SK-N-SH (cell line): ENCODE results near the gene NUP42. TPM values are rescaled to one million over a fixed set of nuclear protein-coding genes. Genes with fewer than 3 reads are reported as not detected.

Source experiments
- CTCF ChIA-PET: fragments of 300-600, 350-600 bp; formaldehyde crosslinking; extraction: SDS; loops from one replicate; lab custom pipeline; 2021; lab: Yijun Ruan, JAX
- POLR2A ChIA-PET: fragments of 350-600 bp; sonication (Branson Sonifier 250); formaldehyde crosslinking; extraction: SDS; loops from one replicate; lab custom pipeline; 2020; ENCODE audit warnings: antibody characterized with exemption, inconsistent platforms; lab: Yijun Ruan, JAX
- DNase-seq: peaks from one replicate; pipeline ENCODE4 v3.0.0; 2012
- H2AFZ ChIP-seq: fragments of 200-600 bp; sonication (generic); 2 replicates; pipeline ENCODE4 v1.8.1; 2016; ENCODE audit warnings: antibody characterized with exemption, mild to moderate bottlenecking, low read depth
- H3F3A ChIP-seq: fragments of 200-600 bp; sonication (generic); replicated peaks from 2 replicates; pipeline ENCODE3; 2016; ENCODE audit warnings: antibody characterized with exemption, mild to moderate bottlenecking; ENCODE audit not compliant: insufficient read depth
- H3K27ac ChIP-seq, 2 experiments: fragments of 200-500 bp in 1 of 2; fragments of 200-600 bp in 1 of 2; sonication (Bioruptor generic) in 1 of 2; sonication (generic), shearing (Covaris generic) in 1 of 2; 2 replicates each; pipeline versions ENCODE4 v1.5.1 to v1.6.1; 2014 to 2016; ENCODE audit warnings: low read depth in 2 of 2, inconsistent platforms in 1 of 2, low read length in 1 of 2, mild to moderate bottlenecking in 1 of 2, mixed read lengths in 1 of 2
- H3K27me3 ChIP-seq: fragments of 200-600 bp; sonication (generic), shearing (Covaris generic); 2 replicates; pipeline ENCODE4 v1.6.1; 2016; ENCODE audit warnings: mixed run types; ENCODE audit not compliant: insufficient read depth
- H3K36me3 ChIP-seq, 2 experiments: fragments of 200-500 bp in 1 of 2; fragments of 200-600 bp in 1 of 2; sonication (Bioruptor generic) in 1 of 2; sonication (generic) in 1 of 2; replicated peaks in 1 of 2; 2 replicates each; pipeline versions ENCODE3 to v1.5.1; 2014 to 2016; ENCODE audit warnings: low read length in 1 of 2, mild to moderate bottlenecking in 1 of 2; ENCODE audit not compliant: insufficient read depth in 2 of 2, control insufficient read depth in 1 of 2
- H3K4me1 ChIP-seq, 2 experiments: fragments of 200-500 bp in 1 of 2; fragments of 200-600 bp in 1 of 2; sonication (Bioruptor generic) in 1 of 2; sonication (generic), shearing (Covaris generic) in 1 of 2; 2 replicates each; pipeline versions ENCODE4 v1.5.1 to v1.6.1; 2014 to 2016; ENCODE audit warnings: low read depth in 1 of 2, low read length in 1 of 2, mixed run types in 1 of 2; ENCODE audit not compliant: insufficient read depth in 2 of 2, control insufficient read depth in 1 of 2
- H3K4me2 ChIP-seq: fragments of 200-600 bp; sonication (generic), shearing (Covaris generic); 2 replicates; pipeline ENCODE4 v1.6.1; 2017; ENCODE audit warnings: mixed run types
- H3K4me3 ChIP-seq, 2 experiments: fragments of 200-500 bp in 1 of 2; fragments of 200-600 bp in 1 of 2; sonication (Bioruptor generic) in 1 of 2; sonication (generic), shearing (Covaris generic) in 1 of 2; 2 replicates each; pipeline versions ENCODE4 v1.5.1 to v1.8.1; 2014 to 2016; ENCODE audit warnings: low read depth in 2 of 2, inconsistent platforms in 1 of 2, low read length in 1 of 2, mild to moderate bottlenecking in 1 of 2, mixed read lengths in 1 of 2, moderate library complexity in 1 of 2
- H3K79me2 ChIP-seq: fragments of 200-600 bp; sonication (generic); 2 replicates; pipeline ENCODE4 v1.8.1; 2017; ENCODE audit warnings: mild to moderate bottlenecking; ENCODE audit not compliant: insufficient read depth
- H3K9ac ChIP-seq: fragments of 200-600 bp; sonication (generic); 2 replicates; pipeline ENCODE4 v1.6.1; 2017; ENCODE audit warnings: mixed run types
- H3K9me2 ChIP-seq: fragments of 200-600 bp; sonication (generic); 2 replicates; pipeline ENCODE4 v1.6.1; 2017; ENCODE audit warnings: mixed run types
- H3K9me3 ChIP-seq: fragments of 200-600 bp; sonication (generic); 2 replicates; pipeline ENCODE4 v1.6.1; 2017; ENCODE audit warnings: mixed run types, mild to moderate bottlenecking, moderate library complexity
- H4K20me1 ChIP-seq: fragments of 200-600 bp; sonication (generic); 2 replicates; pipeline ENCODE4 v1.6.1; 2017; ENCODE audit warnings: mild to moderate bottlenecking, mixed run types; ENCODE audit not compliant: insufficient read depth
- ELF1 ChIP-seq: IDR thresholded peaks from 2 replicates; pipeline ENCODE4 v1.4.0; 2012
- FOSL2 ChIP-seq: IDR thresholded peaks from 2 replicates; pipeline ENCODE4 v1.4.0; 2012; ENCODE audit warnings: low read depth, mild to moderate bottlenecking, moderate library complexity, borderline replicate concordance
- FOXJ3 ChIP-seq: sonication (generic); formaldehyde crosslinking; IDR thresholded peaks from 2 replicates; pipeline ENCODE4 v1.5.1; 2020; ENCODE audit warnings: mild to moderate bottlenecking, missing genetic modification reagents
- FOXM1 ChIP-seq: IDR thresholded peaks from 2 replicates; pipeline ENCODE4 v1.4.0; 2012; ENCODE audit warnings: low read depth, mild to moderate bottlenecking
- MXI1 ChIP-seq: IDR thresholded peaks from 2 replicates; pipeline ENCODE4 v1.6.1; 2012; ENCODE audit warnings: mild to moderate bottlenecking, low read depth, low read length, improper control_type of control experiment
- NFIC ChIP-seq: IDR thresholded peaks from 2 replicates; pipeline ENCODE4 v1.4.0; 2012; ENCODE audit warnings: borderline replicate concordance
- PBX3 ChIP-seq: IDR thresholded peaks from 2 replicates; pipeline ENCODE4; 2012
- POLR2AphosphoS5 ChIP-seq: IDR thresholded peaks from 2 replicates; pipeline ENCODE4 v1.6.1; 2012; ENCODE audit warnings: low read depth, low read length
- RAD21 ChIP-seq: IDR thresholded peaks from 2 replicates; pipeline ENCODE4 v1.6.1; 2012; ENCODE audit warnings: mild to moderate bottlenecking, low read length
- RCOR1 ChIP-seq: fragments of 150-350 bp; IDR thresholded peaks from 2 replicates; pipeline ENCODE4 v1.6.1; 2017; ENCODE audit warnings: antibody characterized with exemption, low read length
- RFX5 ChIP-seq: IDR thresholded peaks from 2 replicates; pipeline ENCODE4 v1.6.1; 2012; ENCODE audit warnings: mild to moderate bottlenecking, improper control_type of control experiment, low read length
- RXRA ChIP-seq: IDR thresholded peaks from 2 replicates; pipeline ENCODE4 v1.4.0; 2012; ENCODE audit warnings: low read depth, mild to moderate bottlenecking, borderline replicate concordance
- SIN3A ChIP-seq: IDR thresholded peaks from 2 replicates; pipeline ENCODE4 v1.6.1; 2012; ENCODE audit warnings: low read depth, mild to moderate bottlenecking, low read length, moderate library complexity, borderline replicate concordance
- SMC3 ChIP-seq: IDR thresholded peaks from 2 replicates; pipeline ENCODE4 v1.6.1; 2012; ENCODE audit warnings: low read depth, low read length, improper control_type of control experiment
- TAF1 ChIP-seq: IDR thresholded peaks from 2 replicates; pipeline ENCODE4 v1.6.1; 2012; ENCODE audit warnings: low read depth, mild to moderate bottlenecking, low read length, moderate library complexity, borderline replicate concordance
- TEAD4 ChIP-seq: IDR thresholded peaks from 2 replicates; pipeline ENCODE4 v1.4.0; 2012; ENCODE audit warnings: mild to moderate bottlenecking, borderline replicate concordance; ENCODE audit not compliant: insufficient read depth
- WGBS: methylation state at CpG from one replicate; pipeline ENCODE4 v1.1.6; 2017; ENCODE audit warnings: low lambda C conversion rate; 5-methylcytosine and 5-hydroxymethylcytosine counted together
- polyA plus RNA-seq, 3 experiments: library from polyadenylated mRNA; depleted of rRNA; stranded (reverse); fragments of >200 nt; gene quantifications; 2 replicates each; pipeline ENCODE4 v1.2.3, GENCODE V29; 2012
- TF ChIP-seq, protein P1 (sequence below): IDR thresholded peaks from 2 replicates; pipeline ENCODE4 v1.4.0; 2012; ENCODE audit warnings: low read depth, borderline replicate concordance
- TF ChIP-seq, protein P2 (sequence below): fragments of 150-350 bp; IDR thresholded peaks from 2 replicates; pipeline ENCODE4 v1.6.1; 2017; ENCODE audit warnings: antibody characterized with exemption, low read length, low read depth, borderline replicate concordance

The NUP42 gene
- polyA plus RNA-seq, 1 of the 3 experiments (the other 2 are of a cell fraction) = 22.7 TPM

- 87% methylated on average over 1 of the region's 1 CpG for WGBS
- TF ChIP-seq, protein P1, sequence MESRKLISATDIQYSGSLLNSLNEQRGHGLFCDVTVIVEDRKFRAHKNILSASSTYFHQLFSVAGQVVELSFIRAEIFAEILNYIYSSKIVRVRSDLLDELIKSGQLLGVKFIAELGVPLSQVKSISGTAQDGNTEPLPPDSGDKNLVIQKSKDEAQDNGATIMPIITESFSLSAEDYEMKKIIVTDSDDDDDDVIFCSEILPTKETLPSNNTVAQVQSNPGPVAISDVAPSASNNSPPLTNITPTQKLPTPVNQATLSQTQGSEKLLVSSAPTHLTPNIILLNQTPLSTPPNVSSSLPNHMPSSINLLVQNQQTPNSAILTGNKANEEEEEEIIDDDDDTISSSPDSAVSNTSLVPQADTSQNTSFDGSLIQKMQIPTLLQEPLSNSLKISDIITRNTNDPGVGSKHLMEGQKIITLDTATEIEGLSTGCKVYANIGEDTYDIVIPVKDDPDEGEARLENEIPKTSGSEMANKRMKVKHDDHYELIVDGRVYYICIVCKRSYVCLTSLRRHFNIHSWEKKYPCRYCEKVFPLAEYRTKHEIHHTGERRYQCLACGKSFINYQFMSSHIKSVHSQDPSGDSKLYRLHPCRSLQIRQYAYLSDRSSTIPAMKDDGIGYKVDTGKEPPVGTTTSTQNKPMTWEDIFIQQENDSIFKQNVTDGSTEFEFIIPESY = no peak
- TF ChIP-seq PBX3 (no peak), RAD21 (no peak), TAF1 (no peak), RCOR1 (no peak), SIN3A (no peak), NFIC (no peak), FOXM1 (no peak), FOSL2 (no peak), RXRA (no peak), FOXJ3 (CRISPR knock-in tag) (no peak), RFX5 (no peak), POLR2AphosphoS5 (no peak), TEAD4 (no peak), SMC3 (no peak), ELF1 (no peak), MXI1 (no peak)
- TF ChIP-seq, protein P2, sequence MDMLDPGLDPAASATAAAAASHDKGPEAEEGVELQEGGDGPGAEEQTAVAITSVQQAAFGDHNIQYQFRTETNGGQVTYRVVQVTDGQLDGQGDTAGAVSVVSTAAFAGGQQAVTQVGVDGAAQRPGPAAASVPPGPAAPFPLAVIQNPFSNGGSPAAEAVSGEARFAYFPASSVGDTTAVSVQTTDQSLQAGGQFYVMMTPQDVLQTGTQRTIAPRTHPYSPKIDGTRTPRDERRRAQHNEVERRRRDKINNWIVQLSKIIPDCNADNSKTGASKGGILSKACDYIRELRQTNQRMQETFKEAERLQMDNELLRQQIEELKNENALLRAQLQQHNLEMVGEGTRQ = no peak
- Histone ChIP-seq H3K79me2 (no peaks in the 10 kb centered on the region), H3K4me1 (no peaks in the 10 kb centered on the region), H3K4me3 (no peak overlapping the region), H2AFZ (no peak overlapping the region), H3K27me3 (no peaks in the 10 kb centered on the region), H3K9me2 (no peaks in the 10 kb centered on the region), H3F3A (no peaks in the 10 kb centered on the region), H3K4me2 (no peak overlapping the region), H4K20me1 (no peaks in the 10 kb centered on the region), H3K36me3 (peaks cover 2 to 4% of the 10 kb centered on the region in 2 experiments), H3K9ac (no peak overlapping the region), H3K9me3 (no peaks in the 10 kb centered on the region), H3K27ac (no peak overlapping the region)
- ChIA-PET CTCF (interaction anchor here (0.6 to 1.8 kb wide), 2 partner anchors 47 to 137 kb away, joined by 3 to 6 read pairs; no protein-coding TSS in a partner anchor), POLR2A (no interaction called here)
- no peak for DNase-seq
Observed at GRCh38 chr7:23135755-23136154, 46.1 kb upstream of the NUP42 start.
